Right lobe of liver (tissue), 6 donors: ENCODE data around the gene PTCH1. TPM values are rescaled to one million over a fixed set of nuclear protein-coding genes. Genes with fewer than 3 reads are reported as not detected.
A peak's percentile ranks its signal among the peaks of the same experiment; 100 is the strongest.

Source experiments
- ATAC-seq, 4 donors: fragments of 200-7000 bp; cut with Tn5 transposase; one replicate each; pipeline ENCODE4 v1.9.1; 2020; ENCODE audit warnings: mild to moderate bottlenecking in 4 of 4, moderate library complexity in 4 of 4
- DNase-seq, 3 donors: peaks; one replicate each; pipeline ENCODE4 v3.0.0-alpha.2; 2020
- H3K27ac ChIP-seq, 3 donors: fragments of 200-600 bp; one replicate each; pipeline ENCODE4 v1.8.0; 2022
- H3K27me3 ChIP-seq, 2 donors: fragments of 200-600 bp; one replicate each; pipeline ENCODE4 v1.8.0; 2022
- H3K36me3 ChIP-seq, 4 donors: fragments of 200-600 bp; sonication (generic) in 1 of 4; one replicate each; pipeline versions ENCODE4 v1.5.1 to v1.8.0; 2017 to 2022; ENCODE audit warnings: control low read depth in 1 of 4
- H3K4me1 ChIP-seq, 4 donors: fragments of 200-600 bp; sonication (generic) in 1 of 4; one replicate each; pipeline versions ENCODE4 v1.5.1 to v1.8.0; 2017 to 2022; ENCODE audit warnings: control low read depth in 1 of 4
- H3K4me3 ChIP-seq, 3 donors: fragments of 200-600 bp; one replicate each; pipeline ENCODE4 v1.8.0; 2022
- H3K9me3 ChIP-seq, 4 donors: fragments of 200-600 bp; sonication (generic) in 1 of 4; one replicate each; pipeline versions ENCODE4 v1.5.1 to v1.8.0; 2017 to 2022; ENCODE audit warnings: control low read depth in 1 of 4
- POLR2A ChIP-seq: fragments of 450-650 bp; IDR thresholded peaks from one replicate; pipeline ENCODE4 v1.6.1; 2017; ENCODE audit warnings: antibody characterized with exemption, mild to moderate bottlenecking
- WGBS: methylation state at CpG from one replicate; pipeline ENCODE4 v1.1.6; 2018; ENCODE audit warnings: low coverage, low lambda C conversion rate; ENCODE audit not compliant: insufficient coverage; ENCODE audit errors: missing lambda C conversion rate; 5-methylcytosine and 5-hydroxymethylcytosine counted together
- intact Hi-C, 2 donors: fragments of 100-400 bp; cut with DNase I; formaldehyde crosslinking; loops; one replicate each; pipeline versions ENCODE4 v1.11.2 to v1.14.1; 2022
- total RNA-seq, 6 experiments: library from RNA; depleted of rRNA in 2 of 6; stranded (reverse); fragments of >200 nt in 2 of 6; fragmentation: NEBNext Ultra II Directional in 3 of 6; extraction: Animal tissue kit (Norgen Biotek cat#: 25700) in 3 of 6; gene quantifications; one replicate each; pipeline versions ENCODE4 v1.1.0 to v1.2.4, GENCODE V29; 2016 to 2023
- TF ChIP-seq, protein P1 (sequence below), 4 donors: fragments of 200-600 bp in 3 of 4; fragments of 450-650 bp in 1 of 4; IDR thresholded peaks; one replicate each; pipeline versions ENCODE4 v1.5.1 to v1.8.0; 2016 to 2022; ENCODE audit warnings: antibody characterized with exemption in 4 of 4, mild to moderate bottlenecking in 2 of 4
- donor health status: DM: no; HTN: yes; CAD: no.
- donor health status: DM: no; HTN: no; CAD: no.
- donor health status: DM: no; HTN: no; CAD: no.
- donor health status: DM: no; HTN: yes; CAD: no.
- donor health status: DM: no; HTN: yes; CAD: no.

The PTCH1 gene
- total RNA-seq, 6 experiments from 2014 or later = 2.0 to 8.3 (median 5.2) TPM

DNA sequence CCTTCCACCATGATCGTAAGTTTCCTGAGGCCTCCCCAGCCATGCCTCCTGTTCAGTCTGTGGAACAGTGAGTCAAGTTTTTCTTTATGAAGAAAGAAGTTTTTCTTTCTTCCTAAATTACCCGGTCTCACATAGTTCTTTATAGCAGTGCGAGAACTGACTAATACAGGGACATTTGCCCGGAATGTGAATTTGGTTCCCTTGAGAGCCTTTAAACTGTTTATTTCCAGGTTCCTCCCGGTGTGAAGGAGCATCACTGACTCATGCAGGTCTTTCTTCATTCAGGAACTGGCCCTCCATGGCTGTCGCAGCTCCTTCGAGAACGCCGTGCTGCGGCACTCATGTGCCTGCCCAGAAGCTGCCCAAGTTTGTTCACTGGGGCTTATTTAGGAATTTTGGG, 87.7 kb downstream of the PTCH1 start:
- DNase-seq (no peak), ATAC-seq (no peak)
- TF ChIP-seq POLR2A = no peak
- TF ChIP-seq, protein P1, sequence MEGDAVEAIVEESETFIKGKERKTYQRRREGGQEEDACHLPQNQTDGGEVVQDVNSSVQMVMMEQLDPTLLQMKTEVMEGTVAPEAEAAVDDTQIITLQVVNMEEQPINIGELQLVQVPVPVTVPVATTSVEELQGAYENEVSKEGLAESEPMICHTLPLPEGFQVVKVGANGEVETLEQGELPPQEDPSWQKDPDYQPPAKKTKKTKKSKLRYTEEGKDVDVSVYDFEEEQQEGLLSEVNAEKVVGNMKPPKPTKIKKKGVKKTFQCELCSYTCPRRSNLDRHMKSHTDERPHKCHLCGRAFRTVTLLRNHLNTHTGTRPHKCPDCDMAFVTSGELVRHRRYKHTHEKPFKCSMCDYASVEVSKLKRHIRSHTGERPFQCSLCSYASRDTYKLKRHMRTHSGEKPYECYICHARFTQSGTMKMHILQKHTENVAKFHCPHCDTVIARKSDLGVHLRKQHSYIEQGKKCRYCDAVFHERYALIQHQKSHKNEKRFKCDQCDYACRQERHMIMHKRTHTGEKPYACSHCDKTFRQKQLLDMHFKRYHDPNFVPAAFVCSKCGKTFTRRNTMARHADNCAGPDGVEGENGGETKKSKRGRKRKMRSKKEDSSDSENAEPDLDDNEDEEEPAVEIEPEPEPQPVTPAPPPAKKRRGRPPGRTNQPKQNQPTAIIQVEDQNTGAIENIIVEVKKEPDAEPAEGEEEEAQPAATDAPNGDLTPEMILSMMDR (IDR thresholded peaks at IDR 0.05) = no peak
- Histone ChIP-seq H3K9me3 (no peaks in the 10 kb centered on the region), H3K4me3 (no peak overlapping the region), H3K27me3 (no peaks in the 10 kb centered on the region), H3K27ac (no peak overlapping the region), H3K36me3 (no peaks in the 10 kb centered on the region), H3K4me1 (no peaks in the 10 kb centered on the region)
- intact Hi-C loops = no loop called here
- WGBS = 89% methylated on average over 8 of the region's 10 CpGs

DNA sequence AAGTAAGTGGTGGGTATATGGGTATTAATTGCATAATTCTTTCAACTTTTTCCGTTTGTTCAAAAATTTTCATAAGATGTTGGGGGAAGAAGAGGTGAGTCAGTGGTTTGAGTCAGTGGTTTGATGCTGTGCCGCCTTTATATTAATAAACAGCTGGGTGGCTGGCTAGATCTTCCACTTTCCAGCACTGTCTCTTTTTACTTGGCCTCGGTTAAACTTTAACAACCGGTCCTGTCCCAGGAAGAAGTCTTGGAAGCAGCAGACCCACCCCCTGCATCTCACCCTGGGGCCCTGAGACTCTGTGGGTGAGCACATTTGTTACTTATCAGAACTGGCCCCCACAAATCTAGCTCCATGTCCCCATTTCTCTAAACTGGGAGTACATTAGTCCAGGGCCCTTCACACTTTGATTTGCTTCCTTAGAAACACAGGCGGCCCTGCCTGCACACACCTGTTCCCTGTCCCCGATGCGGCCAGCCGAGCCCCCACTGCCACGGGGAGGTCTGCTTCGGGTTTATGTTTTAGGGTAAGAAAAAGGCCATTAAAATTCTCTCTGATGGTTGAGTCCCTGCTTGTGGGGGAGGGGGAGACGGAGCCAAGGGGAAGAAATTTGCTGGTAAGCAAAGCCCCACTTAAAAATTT, 90.7 kb downstream of the PTCH1 start:
- Histone ChIP-seq H3K36me3 (no peaks in the 10 kb centered on the region), H3K9me3 (no peaks in the 10 kb centered on the region), H3K27me3 (no peaks in the 10 kb centered on the region), H3K4me1 (no peaks in the 10 kb centered on the region), H3K4me3 (peak overlapping the region; percentile 42 to 69 (median 65)), H3K27ac (peak overlapping the region; percentile 51 to 68 (median 51))
- intact Hi-C loops = no loop called here
- DNase-seq (no peak), ATAC-seq (peak; percentile 31 to 42 (median 37))
- 23% methylated on average over 11 of the region's 11 CpGs for WGBS
- TF ChIP-seq POLR2A = no peak
- TF ChIP-seq, protein P1 (IDR thresholded peaks at IDR 0.05) = no peak

DNA sequence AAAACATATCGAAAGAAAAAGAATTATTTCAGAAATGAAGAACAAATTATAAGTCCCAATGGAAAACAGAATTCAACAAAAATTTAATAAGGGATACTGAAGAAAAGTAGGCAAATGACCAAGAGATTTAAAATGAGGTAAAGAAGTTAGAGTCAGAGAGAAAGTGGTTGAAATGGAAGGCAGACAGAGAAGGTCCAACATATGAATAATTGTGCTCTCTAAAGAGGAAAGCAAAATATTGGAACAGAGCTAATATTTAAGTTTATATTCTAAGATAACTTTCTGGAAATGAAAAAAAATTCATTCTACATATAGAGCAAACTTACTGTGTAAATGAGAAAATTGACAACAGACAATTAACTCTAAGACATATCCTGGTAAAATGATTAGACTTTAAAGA, 94.1 kb downstream of the PTCH1 start:
- Histone ChIP-seq H3K4me3 (no peak overlapping the region), H3K36me3 (no peaks in the 10 kb centered on the region), H3K27me3 (no peaks in the 10 kb centered on the region), H3K27ac (no peak overlapping the region), H3K4me1 (no peaks in the 10 kb centered on the region), H3K9me3 (no peaks in the 10 kb centered on the region)
- WGBS = 83% methylated on average over 1 of the region's 1 CpG
- DNase-seq (no peak), ATAC-seq (no peak)
- TF ChIP-seq, protein P1 (IDR thresholded peaks at IDR 0.05) = no peak
- no peak for TF ChIP-seq POLR2A
- intact Hi-C loops = no loop called here

DNA sequence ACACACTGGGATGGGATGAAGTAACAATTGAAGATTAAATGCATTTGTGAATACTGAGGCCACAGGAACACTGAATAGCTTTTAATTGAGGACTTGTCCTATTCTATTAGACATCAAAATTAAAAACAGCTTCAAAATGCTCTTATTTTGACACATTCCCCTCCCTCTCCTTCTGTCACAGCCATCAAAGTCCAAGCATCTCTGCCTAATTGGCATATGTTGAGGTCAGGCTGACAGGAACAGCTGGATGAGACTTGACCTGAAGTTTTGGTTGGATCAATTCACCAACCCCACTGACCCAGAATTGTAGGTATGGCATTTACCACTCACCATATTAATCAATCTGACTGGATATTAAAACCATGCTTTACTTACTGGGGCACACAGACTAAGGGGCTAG, 96.3 kb downstream of the PTCH1 start:
- H3K27ac ChIP-seq = no peak overlapping the region
- H3K4me3 ChIP-seq = no peak overlapping the region
- no peaks in the 10 kb centered on the region for H3K36me3 ChIP-seq
- H3K27me3 ChIP-seq = no peaks in the 10 kb centered on the region
- no peak for DNase-seq
- intact Hi-C loops = no loop called here
- ATAC-seq = no peak
- TF ChIP-seq POLR2A = no peak
- TF ChIP-seq, protein P1 (IDR thresholded peaks at IDR 0.05) = no peak
- peaks cover 0 to 6% (median 2%) of the 10 kb centered on the region in 4 donors for H3K4me1 ChIP-seq
- no peaks in the 10 kb centered on the region for H3K9me3 ChIP-seq

DNA sequence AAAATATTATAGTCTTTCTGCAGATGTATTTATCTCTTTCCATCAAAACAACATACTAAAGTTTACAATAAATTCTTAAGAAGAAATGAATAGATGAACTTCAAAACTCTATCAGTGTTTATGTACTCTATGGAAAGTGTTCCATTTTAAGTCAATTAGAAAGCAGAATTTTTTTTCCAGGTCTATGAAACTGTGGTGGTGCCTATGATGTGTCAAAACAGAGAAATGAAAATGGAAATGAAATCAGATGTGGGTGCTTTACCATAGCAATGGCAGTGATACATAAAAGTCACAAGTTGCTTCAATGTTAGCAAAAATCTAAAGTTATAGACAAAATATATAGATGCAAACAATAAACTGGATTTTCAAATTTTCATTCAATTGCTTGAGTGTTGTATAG, 97.3 kb downstream of the PTCH1 start:
- Histone ChIP-seq H3K4me1 (peaks cover 0 to 6% (median 2%) of the 10 kb centered on the region in 4 donors), H3K9me3 (no peaks in the 10 kb centered on the region), H3K27me3 (no peaks in the 10 kb centered on the region), H3K27ac (no peak overlapping the region), H3K36me3 (no peaks in the 10 kb centered on the region), H3K4me3 (no peak overlapping the region)
- intact Hi-C loops = no loop called here
- TF ChIP-seq, protein P1 (IDR thresholded peaks at IDR 0.05) = no peak
- TF ChIP-seq POLR2A = no peak
- ATAC-seq (no peak), DNase-seq (no peak)
